Neuron (in vitro differentiated cells): Measurements from ENCODE around the gene EFCAB14.
"Not testable (repeated sequence)": the region's sequence is repeated elsewhere in the genome, so short reads cannot be mapped to it uniquely, and the experiment has no call there.

Source experiments
- H2AFZ ChIP-seq: one replicate; pipeline ENCODE4 v1.6.1; 2013; ENCODE audit warnings: low read depth, mild to moderate bottlenecking, inconsistent platforms, low read length, moderate library complexity
- H3K27me3 ChIP-seq: one replicate; pipeline ENCODE4 v1.6.1; 2013; ENCODE audit warnings: low read length; ENCODE audit not compliant: insufficient read depth
- H3K36me3 ChIP-seq: one replicate; pipeline ENCODE4 v1.6.1; 2013; ENCODE audit warnings: low read length; ENCODE audit not compliant: insufficient read depth
- H3K4me1 ChIP-seq: one replicate; pipeline ENCODE4 v1.6.1; 2013; ENCODE audit warnings: low read length; ENCODE audit not compliant: insufficient read depth
- H3K4me3 ChIP-seq: 2 replicates; pipeline ENCODE4 v1.5.1; 2013; ENCODE audit warnings: mild to moderate bottlenecking, low read length, moderate library complexity
- H3K9me3 ChIP-seq: one replicate; pipeline ENCODE4 v1.6.1; 2013; ENCODE audit warnings: low read length

EFCAB14 gene

GRCh38 chr1:46653405-46653958 lies 65.4 kb downstream of the EFCAB14 start:
- Histone ChIP-seq H3K36me3 (peaks cover 54% of the 10 kb centered on the region), H3K4me1 (no peaks in the 10 kb centered on the region), H3K27me3 (no peaks in the 10 kb centered on the region), H3K9me3 (peaks cover 14% of the 10 kb centered on the region), H2AFZ (no peak overlapping the region), H3K4me3 (no peak overlapping the region)

- Histone ChIP-seq H3K4me1 (no peaks in the 10 kb centered on the region), H3K9me3 (peaks cover 14% of the 10 kb centered on the region), H2AFZ (no peak overlapping the region), H3K4me3 (no peak overlapping the region), H3K27me3 (no peaks in the 10 kb centered on the region), H3K36me3 (peaks cover 46% of the 10 kb centered on the region)
Measured at GRCh38 chr1:46652321-46653100, 66.4 kb downstream of the EFCAB14 start.

DNA sequence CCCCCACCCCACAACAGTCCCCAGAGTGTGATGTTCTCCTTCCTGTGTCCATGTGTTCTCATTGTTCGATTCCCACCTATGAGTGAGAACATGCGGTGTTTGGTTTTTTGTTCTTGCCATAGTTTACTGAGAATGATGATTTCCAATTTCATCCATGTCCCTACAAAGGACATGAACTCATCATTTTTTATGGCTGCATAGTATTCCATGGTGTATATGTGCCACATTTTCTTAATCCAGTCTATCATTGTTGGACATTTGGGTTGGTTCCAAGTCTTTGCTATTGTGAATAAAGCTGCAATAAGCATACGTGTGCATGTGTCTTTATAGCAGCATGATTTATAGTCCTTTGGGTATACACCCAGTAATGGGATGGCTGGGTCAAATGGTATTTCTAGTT lies 67.8 kb downstream of the EFCAB14 start:
- H3K36me3 ChIP-seq = peaks cover 37% of the 10 kb centered on the region
- not testable (repeated sequence) for H3K4me1 ChIP-seq, H3K4me3 ChIP-seq, H3K27me3 ChIP-seq, H2AFZ ChIP-seq
- H3K9me3 ChIP-seq = peaks cover 12% of the 10 kb centered on the region

- Histone ChIP-seq H3K4me3 (no peak overlapping the region), H3K9me3 (peaks cover 10% of the 10 kb centered on the region), H3K36me3 (peaks cover 34% of the 10 kb centered on the region), H3K4me1 (no peaks in the 10 kb centered on the region), H3K27me3 (no peaks in the 10 kb centered on the region), H2AFZ (no peak overlapping the region)
Measured at GRCh38 chr1:46650491-46650890, 68.4 kb downstream of the EFCAB14 start.

DNA sequence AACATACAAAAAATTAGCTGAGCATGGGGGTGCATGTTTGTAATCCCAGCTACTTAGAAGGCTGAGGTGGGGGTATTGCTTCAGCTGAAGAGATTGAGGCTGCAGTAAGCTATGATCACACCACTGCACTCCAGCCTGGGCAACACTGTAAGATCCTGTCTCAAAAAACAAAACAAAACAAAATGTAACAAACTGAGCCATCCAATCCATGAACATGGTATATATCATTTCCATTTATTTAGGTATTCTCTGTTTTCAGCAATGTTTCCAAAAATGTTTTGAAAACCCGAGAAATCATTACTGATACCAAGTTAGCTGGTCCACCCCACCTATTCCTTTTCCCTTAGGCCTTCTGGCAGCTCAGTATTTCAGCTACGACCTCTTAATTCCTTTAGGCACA lies 69.2 kb downstream of the EFCAB14 start:
- peaks cover 6% of the 10 kb centered on the region for H3K9me3 ChIP-seq
- H3K36me3 ChIP-seq = peaks cover 31% of the 10 kb centered on the region
- H3K4me3 ChIP-seq = no peak overlapping the region
- H3K27me3 ChIP-seq = no peaks in the 10 kb centered on the region
- no peaks in the 10 kb centered on the region for H3K4me1 ChIP-seq
- H2AFZ ChIP-seq = no peak overlapping the region

DNA sequence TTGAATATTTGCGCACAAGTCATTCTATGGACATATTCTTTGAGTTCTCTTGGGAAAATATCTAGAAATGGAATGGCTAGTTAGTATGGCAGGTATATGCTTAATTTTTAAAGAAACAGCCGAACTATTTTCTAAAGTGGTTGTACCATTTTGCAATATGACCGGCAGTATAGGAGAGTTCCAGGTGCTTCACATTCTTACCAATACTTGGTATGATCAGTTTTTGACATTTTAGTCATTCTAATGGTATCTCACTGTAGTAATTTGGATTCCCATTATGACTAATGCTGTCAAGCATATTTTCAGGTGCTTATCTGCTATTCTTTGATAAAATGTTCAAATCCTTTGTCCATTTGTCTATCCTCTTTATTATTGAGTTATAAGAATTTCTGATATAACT lies 71.3 kb downstream of the EFCAB14 start:
- Histone ChIP-seq H3K36me3 (peaks cover 43% of the 10 kb centered on the region), H3K27me3 (no peaks in the 10 kb centered on the region), H3K4me3 (no peak overlapping the region), H3K9me3 (peaks cover 6% of the 10 kb centered on the region), H2AFZ (no peak overlapping the region), H3K4me1 (no peaks in the 10 kb centered on the region)

DNA sequence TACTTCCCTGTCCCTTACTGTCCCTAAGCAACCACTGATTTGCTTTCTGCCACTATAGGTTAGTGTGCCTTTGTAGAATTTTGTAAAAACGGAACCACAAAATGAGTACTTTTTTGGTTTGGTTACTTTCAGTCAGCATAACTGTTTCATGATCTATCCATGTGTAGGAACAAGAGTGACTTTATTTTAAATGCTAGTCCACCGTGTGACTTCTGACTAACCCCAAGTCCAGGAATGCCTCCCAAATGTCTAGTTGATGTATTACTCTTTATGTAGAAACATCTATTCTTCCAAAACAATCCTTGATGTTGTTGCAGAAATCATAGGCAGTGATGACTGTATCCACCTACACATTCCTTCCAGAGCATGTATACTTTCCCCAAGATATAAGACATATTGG lies 72.1 kb downstream of the EFCAB14 start:
- Histone ChIP-seq H3K27me3 (no peaks in the 10 kb centered on the region), H3K4me1 (no peaks in the 10 kb centered on the region), H3K36me3 (peaks cover 42% of the 10 kb centered on the region), H3K9me3 (peaks cover 6% of the 10 kb centered on the region), H3K4me3 (no peak overlapping the region), H2AFZ (no peak overlapping the region)

DNA sequence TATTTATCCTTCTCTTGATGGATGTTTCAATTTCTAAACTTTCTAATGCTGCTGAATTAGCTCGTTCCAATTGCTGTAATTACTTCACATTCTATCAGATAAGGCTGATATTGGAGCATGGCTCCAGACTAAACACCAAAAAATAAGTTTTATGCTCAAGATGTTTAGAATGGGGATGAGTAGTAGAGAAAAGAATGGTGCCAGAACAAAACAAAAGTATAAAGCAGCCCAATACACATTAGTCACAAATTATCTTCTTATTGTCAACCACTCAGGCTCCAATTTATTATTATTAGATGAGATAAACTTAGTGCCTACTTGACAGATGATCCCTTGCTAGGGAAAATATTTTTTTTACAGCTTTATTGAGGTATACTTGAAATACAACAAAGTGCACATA lies 72.6 kb downstream of the EFCAB14 start:
- Histone ChIP-seq H3K27me3 (no peaks in the 10 kb centered on the region), H2AFZ (no peak overlapping the region), H3K36me3 (peaks cover 44% of the 10 kb centered on the region)

GRCh38 chr1:46645815-46646214 lies 73.1 kb downstream of the EFCAB14 start:
- H3K27me3 ChIP-seq = no peaks in the 10 kb centered on the region
- H3K9me3 ChIP-seq = peaks cover 6% of the 10 kb centered on the region
- no peak overlapping the region for H2AFZ ChIP-seq
- no peak overlapping the region for H3K4me3 ChIP-seq
- peaks cover 44% of the 10 kb centered on the region for H3K36me3 ChIP-seq
- H3K4me1 ChIP-seq = no peaks in the 10 kb centered on the region

More for the DNA sequence above, 72.6 kb downstream of the EFCAB14 start:
- Histone ChIP-seq H3K4me3 (no peak overlapping the region), H3K9me3 (peaks cover 6% of the 10 kb centered on the region), H3K4me1 (no peaks in the 10 kb centered on the region)

- Histone ChIP-seq H3K4me1 (no peaks in the 10 kb centered on the region), H3K36me3 (peaks cover 38% of the 10 kb centered on the region), H3K27me3 (no peaks in the 10 kb centered on the region), H3K9me3 (no peaks in the 10 kb centered on the region), H3K4me3 (no peak overlapping the region), H2AFZ (no peak overlapping the region)
Measured at GRCh38 chr1:46643368-46643775, 75.5 kb downstream of the EFCAB14 start.

DNA sequence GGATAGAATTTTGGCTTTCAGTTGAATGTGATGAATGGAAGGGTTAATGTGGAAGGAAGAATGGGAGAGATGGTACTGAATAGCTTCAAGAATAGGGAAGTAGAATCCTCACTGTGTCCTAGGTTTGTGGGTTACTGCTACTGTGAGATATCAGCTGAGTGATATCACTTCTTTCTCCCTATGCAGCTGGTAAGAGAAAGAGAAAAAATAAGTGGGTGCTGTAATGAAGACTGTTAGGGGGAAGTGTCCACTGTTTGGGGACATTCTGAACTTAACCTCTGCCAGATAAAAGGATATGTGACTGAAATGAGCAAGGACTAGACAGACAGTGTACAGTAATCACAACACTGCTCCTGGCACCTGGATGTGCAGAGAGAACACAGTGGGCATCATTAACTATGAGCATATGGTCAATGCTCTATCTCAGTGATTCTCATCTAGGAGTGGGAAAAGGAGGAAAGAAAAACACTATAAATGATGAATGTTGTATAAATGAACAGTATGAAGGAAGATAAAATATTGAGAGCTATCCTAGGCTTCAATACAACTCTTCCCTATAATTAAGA lies 76.7 kb downstream of the EFCAB14 start:
- Histone ChIP-seq H3K4me1 (no peaks in the 10 kb centered on the region), H3K9me3 (no peaks in the 10 kb centered on the region)

DNA sequence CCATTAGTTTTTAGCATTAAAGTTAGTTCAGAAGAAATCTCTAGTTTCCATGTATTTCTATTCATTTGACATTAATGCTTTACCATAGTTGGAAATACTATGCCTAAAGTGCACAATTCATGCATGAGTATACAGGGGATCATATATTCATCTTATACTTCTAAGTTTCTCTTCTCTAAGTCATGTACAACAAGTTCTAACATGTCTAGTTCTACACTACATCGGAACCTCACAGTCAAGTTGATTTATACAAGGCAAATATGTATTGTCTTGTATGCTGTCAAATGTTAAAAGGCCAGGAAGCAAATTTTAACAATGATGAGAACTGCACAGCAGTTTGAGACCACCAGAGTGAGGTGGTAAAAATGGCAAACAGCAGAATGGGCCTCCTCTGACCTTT lies 79.4 kb downstream of the EFCAB14 start:
- no peaks in the 10 kb centered on the region for H3K27me3 ChIP-seq
- H3K9me3 ChIP-seq = no peaks in the 10 kb centered on the region
- no peaks in the 10 kb centered on the region for H3K4me1 ChIP-seq
- H3K4me3 ChIP-seq = no peak overlapping the region
- H2AFZ ChIP-seq = no peak overlapping the region
- peaks cover 62% of the 10 kb centered on the region for H3K36me3 ChIP-seq

More for the DNA sequence above, 76.7 kb downstream of the EFCAB14 start:
- H3K27me3 ChIP-seq = no peaks in the 10 kb centered on the region
- peaks cover 47% of the 10 kb centered on the region for H3K36me3 ChIP-seq
- no peak overlapping the region for H2AFZ ChIP-seq
- H3K4me3 ChIP-seq = no peak overlapping the region

- H3K27me3 ChIP-seq = no peaks in the 10 kb centered on the region
- H3K36me3 ChIP-seq = peaks cover 63% of the 10 kb centered on the region
- H2AFZ ChIP-seq = no peak overlapping the region
- no peaks in the 10 kb centered on the region for H3K9me3 ChIP-seq
- H3K4me1 ChIP-seq = no peaks in the 10 kb centered on the region
- H3K4me3 ChIP-seq = no peak overlapping the region
Measured at GRCh38 chr1:46638921-46639320, 80.0 kb downstream of the EFCAB14 start.
